HepG2 (cell line): ENCODE results near the gene CYBC1. TPM values are rescaled to one million over a fixed set of nuclear protein-coding genes. Genes with fewer than 3 reads are reported as not detected.

Experiments
- ATAC-seq: fragments of 200-7000 bp; cut with Tn5 transposase; 3 replicates; pipeline ENCODE4 v1.9.1; 2020; ENCODE audit warnings: mild to moderate bottlenecking, moderate library complexity
- BruUV-seq: library from RNA; stranded (reverse); fragments of 400-500 nt; replicated peaks from 2 replicates; lab custom pipeline; 2021; lab: Mats Ljungman, UMichigan
- CTCF ChIA-PET: fragments of 300-600 bp; formaldehyde crosslinking; extraction: SDS; loops from one replicate; lab custom pipeline; 2021; ENCODE audit warnings: low total read pairs, inconsistent platforms, low intra/inter-chr PET ratio; lab: Yijun Ruan, JAX
- POLR2A ChIA-PET: fragments of 350-600 bp; sonication (Branson Sonifier 250); formaldehyde crosslinking; loops from one replicate; lab custom pipeline; 2020; ENCODE audit warnings: antibody characterized with exemption, inconsistent platforms; lab: Yijun Ruan, JAX
- DNase-seq: peaks from one replicate; pipeline ENCODE4 v3.0.0-alpha.2; 2015; ENCODE audit warnings: low spot score
- FAIRE-seq: peaks from 3 replicates; lab custom pipeline; 2011; peaks lifted over from hg19 to GRCh38; lab: Jason Lieb, UNC
- H2AFZ ChIP-seq: one replicate; pipeline ENCODE4 v1.6.1; 2011; ENCODE audit warnings: low read length, inconsistent platforms
- H3K27ac ChIP-seq: fragments of 300-600 bp; 3 replicates; pipeline ENCODE4 v1.8.0; 2011; ENCODE audit warnings: mixed run types, mild to moderate bottlenecking, mixed read lengths, low read length, inconsistent platforms; ENCODE audit not compliant: insufficient read depth; ENCODE audit errors: extremely low read length
- H3K27me3 ChIP-seq, 2 experiments: fragments of 200-600 bp in 1 of 2; 2 replicates in 1 of 2; 3 replicates in 1 of 2; pipeline versions ENCODE4 v1.6.0 to v1.8.0; 2011; ENCODE audit warnings: low read length in 2 of 2, mild to moderate bottlenecking in 2 of 2, moderate library complexity in 2 of 2, inconsistent platforms in 1 of 2; ENCODE audit not compliant: insufficient read depth in 2 of 2, control insufficient read depth in 1 of 2
- H3K36me3 ChIP-seq, 2 experiments: fragments of 200-600 bp in 1 of 2; replicated peaks in 1 of 2; 2 replicates in 1 of 2; 3 replicates in 1 of 2; pipeline versions ENCODE4 v1.5.1 to v1.8.0; 2011; ENCODE audit warnings: low read length in 2 of 2, inconsistent platforms in 1 of 2; ENCODE audit not compliant: insufficient read depth in 2 of 2, control insufficient read depth in 1 of 2
- H3K4me1 ChIP-seq: 2 replicates; pipeline ENCODE4 v1.5.1; 2012; ENCODE audit warnings: low read length, inconsistent platforms; ENCODE audit not compliant: insufficient read depth
- H3K4me2 ChIP-seq: 2 replicates; pipeline ENCODE4 v1.6.0; 2011; ENCODE audit warnings: low read depth, low read length, inconsistent platforms
- H3K4me3 ChIP-seq, 3 experiments: fragments of 200-600 bp in 1 of 3; sonication (generic), shearing (Covaris generic) in 1 of 3; replicated peaks in 1 of 3; 2 replicates each; pipeline ENCODE4 v1.5.1; 2011 to 2016; ENCODE audit warnings: low read length in 3 of 3, inconsistent platforms in 2 of 3, low read depth in 2 of 3, mild to moderate bottlenecking in 2 of 3, control low read depth in 1 of 3, mixed read lengths in 1 of 3; ENCODE audit not compliant: insufficient read depth in 1 of 3
- H3K79me2 ChIP-seq: one replicate; pipeline ENCODE4 v1.6.1; 2011; ENCODE audit warnings: low read length, inconsistent platforms; ENCODE audit not compliant: insufficient read depth
- H3K9ac ChIP-seq: 2 replicates; pipeline ENCODE4 v1.6.0; 2011; ENCODE audit warnings: mild to moderate bottlenecking, low read depth, low read length, inconsistent platforms; ENCODE audit not compliant: insufficient read depth
- H3K9me3 ChIP-seq: 2 replicates; pipeline ENCODE4 v1.5.1; 2012; ENCODE audit warnings: mild to moderate bottlenecking, low read length
- H4K20me1 ChIP-seq: 2 replicates; pipeline ENCODE4 v1.6.0; 2011; ENCODE audit warnings: inconsistent platforms, mild to moderate bottlenecking, low read length, moderate library complexity; ENCODE audit not compliant: insufficient read depth
- CHD4 ChIP-seq: fragments of 200-600 bp; sonication (generic); IDR thresholded peaks from 2 replicates; pipeline ENCODE4 v1.7.0; 2017; ENCODE audit warnings: mild to moderate bottlenecking, low read length, borderline replicate concordance
- EZH2 ChIP-seq: conservative IDR thresholded peaks from 2 replicates; pipeline ENCODE4 v1.6.1; 2012; ENCODE audit warnings: mild to moderate bottlenecking, low read depth, low read length, moderate library complexity
- GRHL1 ChIP-seq: sonication (generic); formaldehyde crosslinking; conservative IDR thresholded peaks from 2 replicates; pipeline ENCODE4 v1.8.0; 2022; ENCODE audit warnings: missing genetic modification reagents
- PRDM10 ChIP-seq: sonication (generic); formaldehyde crosslinking; IDR thresholded peaks from 2 replicates; pipeline ENCODE4 v1.4.0; 2020; ENCODE audit warnings: low read depth, missing genetic modification reagents
- SOX6 ChIP-seq, 2 experiments: fragments of 450-650 bp in 1 of 2; sonication (generic) in 1 of 2; formaldehyde crosslinking in 1 of 2; IDR thresholded peaks; 2 replicates each; pipeline versions ENCODE4 v1.4.0 to v1.6.1; 2017 to 2020; ENCODE audit warnings: antibody characterized with exemption in 1 of 2, mild to moderate bottlenecking in 1 of 2, missing genetic modification reagents in 1 of 2
- ZNF44 ChIP-seq: sonication (generic); formaldehyde crosslinking; IDR thresholded peaks from 2 replicates; pipeline ENCODE4 v1.5.1; 2020; ENCODE audit warnings: mild to moderate bottlenecking, missing genetic modification reagents
- ZNF567 ChIP-seq: sonication (generic); formaldehyde crosslinking; IDR thresholded peaks from 2 replicates; pipeline ENCODE4 v1.8.1; 2023; ENCODE audit warnings: mild to moderate bottlenecking, missing genetic modification reagents, borderline replicate concordance
- ZNF672 ChIP-seq: sonication (generic); formaldehyde crosslinking; IDR thresholded peaks from 2 replicates; pipeline ENCODE4 v1.8.1; 2022; ENCODE audit warnings: missing genetic modification reagents
- ZNF713 ChIP-seq: sonication (generic); formaldehyde crosslinking; IDR thresholded peaks from 2 replicates; pipeline ENCODE4 v1.4.0; 2020; ENCODE audit warnings: mild to moderate bottlenecking, missing genetic modification reagents
- ZNF878 ChIP-seq: sonication (generic); formaldehyde crosslinking; IDR thresholded peaks from 2 replicates; pipeline ENCODE4 v1.8.1; 2023; ENCODE audit warnings: mild to moderate bottlenecking, missing genetic modification reagents, moderate library complexity
- WGBS: methylation state at CpG from one replicate; pipeline ENCODE4 v1.1.6; 2017; ENCODE audit warnings: low lambda C conversion rate; 5-methylcytosine and 5-hydroxymethylcytosine counted together
- in situ Hi-C: cut with HindIII; loops from 2 replicates; pipeline ENCODE4 v1.10.0; 2017; ENCODE audit warnings: low pct_unique_long_range_greater_than_20kb; ENCODE audit not compliant: extremely low pct_ligation_motif_present
- intact Hi-C: fragments of 100-400 bp; cut with micrococcal nuclease; formaldehyde crosslinking; loops from one replicate; pipeline ENCODE4 v1.10.0; 2022; ENCODE audit not compliant: unreplicated experiment
- polyA plus RNA-seq, 8 experiments: library from polyadenylated mRNA; depleted of rRNA in 3 of 8; stranded (reverse) in 7 of 8; unstranded in 1 of 8; fragments of >200 nt; fragmentation: Illumina TruSeq in 4 of 8; extraction: Trizol in 4 of 8; gene quantifications; 2 replicates each; pipeline versions ENCODE4 v1.2.1 to v1.2.3, GENCODE V29; 2011 to 2016; ENCODE audit warnings: low read depth in 4 of 8, missing spikeins in 1 of 8, mixed read lengths in 1 of 8; ENCODE audit not compliant: insufficient read depth in 1 of 8
- total RNA-seq, 5 experiments: library from RNA; depleted of rRNA; stranded (reverse); fragments of >200 nt; fragmentation: Illumina TruSeq; extraction: Trizol; gene quantifications; 2 replicates each; pipeline ENCODE4 v1.2.3, GENCODE V29; 2016; ENCODE audit warnings: low read depth in 1 of 5

Gene CYBC1
- total and polyA plus RNA-seq, 2 of the 13 experiments (the other 11 are each of a cell fraction or from before 2014, with no cell fraction given), result 43.4 to 44.1 TPM

- no peak for TF ChIP-seq ZNF44 (CRISPR knock-in tag)
- in situ Hi-C loops (no loop called here), intact Hi-C loops (no loop called here)
- CTCF ChIA-PET, result no interaction called here
- POLR2A ChIA-PET, result no interaction called here
- FAIRE-seq (no peak), DNase-seq (no peak), ATAC-seq (0 out of 3 replicates have a peak, but pooled peaks have one; percentile 14)
- no peak overlapping the region for H3K9ac ChIP-seq
- 82% methylated on average over 18 of the region's 19 CpGs for WGBS
- no peaks in the 10 kb centered on the region for H3K4me1 ChIP-seq
- no peak overlapping the region for H3K4me2 ChIP-seq
- H3K9me3 ChIP-seq, result no peaks in the 10 kb centered on the region
- peaks cover 13 to 36% of the 10 kb centered on the region in 2 experiments; a peak in 4 of 5 replicates for H3K36me3 ChIP-seq
- no peak overlapping the region for H2AFZ ChIP-seq
- BruUV-seq, result no TSS peak
- H3K27ac ChIP-seq, result no peak overlapping the region
- H3K4me3 ChIP-seq, result no peak overlapping the region
- H4K20me1 ChIP-seq, result no peaks in the 10 kb centered on the region
- no peaks in the 10 kb centered on the region for H3K79me2 ChIP-seq
- H3K27me3 ChIP-seq, result no peaks in the 10 kb centered on the region
These were observed 53.7 kb downstream of the CYBC1 start for GRCh38 chr17:82396601-82397435.

- Histone ChIP-seq H3K27me3 (no peaks in the 10 kb centered on the region), H3K4me2 (no peak overlapping the region), H3K36me3 (peaks cover 10 to 29% of the 10 kb centered on the region in 2 experiments; a peak in 4 of 5 replicates), H3K4me1 (no peaks in the 10 kb centered on the region), H3K9me3 (no peaks in the 10 kb centered on the region), H3K4me3 (no peak overlapping the region), H3K9ac (no peak overlapping the region), H2AFZ (no peak overlapping the region), H3K79me2 (no peaks in the 10 kb centered on the region), H4K20me1 (no peaks in the 10 kb centered on the region), H3K27ac (no peak overlapping the region)
- WGBS, result 94% methylated on average over 11 of the region's 12 CpGs
- CTCF ChIA-PET, result no interaction called here
- DNase-seq (no peak), ATAC-seq (no peak), FAIRE-seq (no peak)
- in situ Hi-C loops, result no loop called here
- intact Hi-C loops, result no loop called here
- BruUV-seq, result no TSS peak
- POLR2A ChIA-PET, result no interaction called here
- no peak for TF ChIP-seq EZH2
- no peak for TF ChIP-seq ZNF878 (CRISPR knock-in tag)
- TF ChIP-seq CHD4, result no peak
- no peak for TF ChIP-seq ZNF713 (CRISPR knock-in tag)
- TF ChIP-seq ZNF567 (CRISPR knock-in tag), result no peak
- TF ChIP-seq ZNF672, result no peak
- TF ChIP-seq GRHL1 (CRISPR knock-in tag), result no peak
- no peak for TF ChIP-seq PRDM10
- TF ChIP-seq SOX6 (IDR thresholded peaks at IDR 0.05), result no peak
- TF ChIP-seq SOX6 (CRISPR knock-in tag; IDR thresholded peaks at IDR 0.05), result no peak
These were observed 56.3 kb downstream of the CYBC1 start for GRCh38 chr17:82394278-82394677.
